Activated CD4-positive, alpha-beta T cell treated with anti-CD3 and anti-CD28 coated beads for 1 hour (primary cell): ENCODE data around the gene ZNF774.
A peak's percentile ranks its signal among the peaks of the same experiment; 100 is the strongest.
"Not testable (repeated sequence)": the region's sequence is repeated elsewhere in the genome, so short reads cannot be mapped to it uniquely, and the experiment has no call there.

Source experiments
- DNase-seq: peaks from one replicate; pipeline ENCODE4 v3.0.0-alpha.2; 2020

ZNF774 gene

GRCh38 chr15:90352107-90352893 is at the start of gene ZNF774:
Gene ZNF774 (plus strand): TSS chr15:90352284. CDS start chr15:90354661, 2,377 bp downstream.
- peak; percentile 77 for DNase-seq

GRCh38 chr15:90305355-90305754 is 46.7 kb upstream of the ZNF774 start:
- DNase-seq = not testable (repeated sequence)

GRCh38 chr15:90305932-90306331 is 46.2 kb upstream of the ZNF774 start:
- no peak for DNase-seq

GRCh38 chr15:90306560-90306959 is 45.5 kb upstream of the ZNF774 start:
- DNase-seq = no peak

- DNase-seq = no peak
These were observed 44.4 kb upstream of the ZNF774 start for GRCh38 chr15:90307661-90308060.

- no peak for DNase-seq
These were observed 43.1 kb upstream of the ZNF774 start for GRCh38 chr15:90309020-90309419.

GRCh38 chr15:90315278-90315982 is 36.7 kb upstream of the ZNF774 start:
- DNase-seq = no peak

- DNase-seq = no peak
These were observed 35.9 kb upstream of the ZNF774 start for GRCh38 chr15:90316139-90316538.

- no peak for DNase-seq
These were observed 33.5 kb upstream of the ZNF774 start for GRCh38 chr15:90318591-90318990.

GRCh38 chr15:90320062-90320884 is 31.8 kb upstream of the ZNF774 start:
- DNase-seq = peak; percentile 50

- DNase-seq = no peak
These were observed 31.2 kb upstream of the ZNF774 start for GRCh38 chr15:90320885-90321278.

- DNase-seq = no peak
These were observed 29.5 kb upstream of the ZNF774 start for GRCh38 chr15:90322538-90322937.

- no peak for DNase-seq
These were observed 26.4 kb upstream of the ZNF774 start for GRCh38 chr15:90325726-90326125.

- DNase-seq = no peak
These were observed 25.6 kb upstream of the ZNF774 start for GRCh38 chr15:90326441-90326840.

GRCh38 chr15:90327311-90327710 is 24.8 kb upstream of the ZNF774 start:
- DNase-seq = no peak

GRCh38 chr15:90334304-90334731 is 17.8 kb upstream of the ZNF774 start:
- no peak for DNase-seq

- DNase-seq = no peak
These were observed 15.4 kb upstream of the ZNF774 start for GRCh38 chr15:90336705-90337141.

GRCh38 chr15:90337256-90337655 is 14.8 kb upstream of the ZNF774 start:
- no peak for DNase-seq

GRCh38 chr15:90338532-90338931 is 13.6 kb upstream of the ZNF774 start:
- no peak for DNase-seq

GRCh38 chr15:90340345-90340744 is 11.7 kb upstream of the ZNF774 start:
- no peak for DNase-seq

GRCh38 chr15:90343302-90343790 is 8.7 kb upstream of the ZNF774 start:
- no peak for DNase-seq

GRCh38 chr15:90344662-90345061 is 7.4 kb upstream of the ZNF774 start:
- DNase-seq = no peak

- DNase-seq = no peak
These were observed 6.2 kb upstream of the ZNF774 start for GRCh38 chr15:90345857-90346256.
